Heart left ventricle (tissue), 13 donors: ENCODE results near the gene ZNF594.

Experiments used
- CTCF ChIP-seq, 12 donors: fragments of 200-600 bp; sonication (generic) in 4 of 12; IDR thresholded peaks; one replicate each; pipeline versions ENCODE4 v1.5.0 to v1.8.0; 2018 to 2022; ENCODE audit warnings: antibody characterized with exemption in 12 of 12, mild to moderate bottlenecking in 5 of 12
- POLR2A ChIP-seq, 2 donors: fragments of 450-650 bp; IDR thresholded peaks; one replicate each; pipeline ENCODE4 v1.6.1; 2017; ENCODE audit warnings: antibody characterized with exemption in 2 of 2, mild to moderate bottlenecking in 2 of 2, moderate library complexity in 2 of 2
- donor health status: ischemic (EF 13 %, LVEDD 7.1; RV severe dilation, severe dysfunction).
- donor health status: DM: no; HTN: yes; CAD: no.
- donor health status: DM: no; HTN: no; CAD: no.
- donor health status: ischemic (EF 25% LVEDD 6.9; RV normal size, moderate dysfunction).
- donor health status: ischemic (EF 25% LVEDD 5.7; RV mildly dilated, moderate dysfunction).
- donor health status: ischemic (EF 35%, LVEDD 5.7; RV mildly dilated, moderate dysfunction).
- donor health status: nonischemic (EF 11% LVEDD 7.7; RV severe dilation, severe dysfunction).
- donor health status: DM: yes; HTN: yes; CAD: no.
- donor health status: PGD.
- donor health status: ischemic (EF 29% LVEDD 5.4; RV normal size, mild dysfunction).
- donor health status: nonischemic (EF 23%, LVEDD 6.1; RV moderate dilation, normal function).

GRCh38 chr17:5200360-5200759, 8.7 kb upstream of the ZNF594 start:
- TF ChIP-seq CTCF (IDR thresholded peaks at IDR 0.05) (no peak), POLR2A (IDR thresholded peaks at IDR 0.05) (no peak)
